HG03342 (cell line): Measurements from ENCODE around the gene DDX4.

Experiments used
- ATAC-seq: cut with Tn5 transposase; IDR thresholded peaks from one replicate; pipeline ENCODE4 v1.9.1; 2021; ENCODE audit warnings: mild to moderate bottlenecking, moderate library complexity; ENCODE audit not compliant: unreplicated experiment

DDX4 gene

GRCh38 chr5:55864606-55865541 is 127.0 kb downstream of the DDX4 start:
- no peak for ATAC-seq

- ATAC-seq = no peak
These were observed 128.0 kb downstream of the DDX4 start for GRCh38 chr5:55865831-55866230.

- ATAC-seq = no peak
These were observed 128.6 kb downstream of the DDX4 start for GRCh38 chr5:55866485-55866884.
